Measurements from ENCODE around the gene CRKL.

DNA sequence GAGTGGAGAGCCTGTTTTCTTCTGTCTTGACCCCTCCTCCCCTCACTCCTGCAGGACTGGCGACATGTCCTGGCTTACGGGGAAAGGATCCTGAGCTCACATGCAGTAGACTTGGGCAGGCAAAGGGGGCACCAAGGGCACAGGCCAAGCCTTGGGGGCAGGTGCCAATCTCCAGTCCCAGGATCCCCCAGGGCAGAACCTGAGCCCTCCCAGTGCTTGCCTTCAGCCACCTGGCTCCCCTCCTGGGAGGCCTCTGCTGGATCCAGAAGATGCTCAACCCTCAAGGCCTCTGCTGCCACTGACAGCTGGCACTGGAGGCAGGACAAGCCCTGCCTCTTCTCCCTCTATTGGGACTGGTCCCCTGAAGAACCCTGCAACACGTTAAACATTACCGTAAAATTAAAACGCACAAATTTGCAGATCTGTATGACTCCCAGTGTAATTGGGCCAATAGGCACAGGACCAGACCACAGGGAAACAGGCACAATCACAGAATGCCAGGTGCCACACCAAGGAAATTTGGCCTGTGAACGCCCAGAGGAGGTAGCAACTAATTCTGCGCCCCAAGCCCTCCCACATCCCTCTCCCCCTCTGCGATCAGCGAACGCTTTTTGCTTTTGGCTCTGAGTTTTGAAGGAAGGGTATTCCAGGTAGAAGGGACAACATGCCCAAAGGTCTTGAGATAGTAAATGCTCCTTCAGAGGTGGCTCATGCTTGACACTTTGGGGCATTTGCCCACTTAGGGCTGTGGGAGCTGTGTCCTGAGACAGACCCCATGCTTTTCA, 63.9 kb downstream of the CRKL start:
- TF ChIP-seq, protein P1, sequence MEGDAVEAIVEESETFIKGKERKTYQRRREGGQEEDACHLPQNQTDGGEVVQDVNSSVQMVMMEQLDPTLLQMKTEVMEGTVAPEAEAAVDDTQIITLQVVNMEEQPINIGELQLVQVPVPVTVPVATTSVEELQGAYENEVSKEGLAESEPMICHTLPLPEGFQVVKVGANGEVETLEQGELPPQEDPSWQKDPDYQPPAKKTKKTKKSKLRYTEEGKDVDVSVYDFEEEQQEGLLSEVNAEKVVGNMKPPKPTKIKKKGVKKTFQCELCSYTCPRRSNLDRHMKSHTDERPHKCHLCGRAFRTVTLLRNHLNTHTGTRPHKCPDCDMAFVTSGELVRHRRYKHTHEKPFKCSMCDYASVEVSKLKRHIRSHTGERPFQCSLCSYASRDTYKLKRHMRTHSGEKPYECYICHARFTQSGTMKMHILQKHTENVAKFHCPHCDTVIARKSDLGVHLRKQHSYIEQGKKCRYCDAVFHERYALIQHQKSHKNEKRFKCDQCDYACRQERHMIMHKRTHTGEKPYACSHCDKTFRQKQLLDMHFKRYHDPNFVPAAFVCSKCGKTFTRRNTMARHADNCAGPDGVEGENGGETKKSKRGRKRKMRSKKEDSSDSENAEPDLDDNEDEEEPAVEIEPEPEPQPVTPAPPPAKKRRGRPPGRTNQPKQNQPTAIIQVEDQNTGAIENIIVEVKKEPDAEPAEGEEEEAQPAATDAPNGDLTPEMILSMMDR (tag by site-specific recombination; IDR thresholded peaks at IDR 0.05) = no peak
- TF ChIP-seq, protein P2, sequence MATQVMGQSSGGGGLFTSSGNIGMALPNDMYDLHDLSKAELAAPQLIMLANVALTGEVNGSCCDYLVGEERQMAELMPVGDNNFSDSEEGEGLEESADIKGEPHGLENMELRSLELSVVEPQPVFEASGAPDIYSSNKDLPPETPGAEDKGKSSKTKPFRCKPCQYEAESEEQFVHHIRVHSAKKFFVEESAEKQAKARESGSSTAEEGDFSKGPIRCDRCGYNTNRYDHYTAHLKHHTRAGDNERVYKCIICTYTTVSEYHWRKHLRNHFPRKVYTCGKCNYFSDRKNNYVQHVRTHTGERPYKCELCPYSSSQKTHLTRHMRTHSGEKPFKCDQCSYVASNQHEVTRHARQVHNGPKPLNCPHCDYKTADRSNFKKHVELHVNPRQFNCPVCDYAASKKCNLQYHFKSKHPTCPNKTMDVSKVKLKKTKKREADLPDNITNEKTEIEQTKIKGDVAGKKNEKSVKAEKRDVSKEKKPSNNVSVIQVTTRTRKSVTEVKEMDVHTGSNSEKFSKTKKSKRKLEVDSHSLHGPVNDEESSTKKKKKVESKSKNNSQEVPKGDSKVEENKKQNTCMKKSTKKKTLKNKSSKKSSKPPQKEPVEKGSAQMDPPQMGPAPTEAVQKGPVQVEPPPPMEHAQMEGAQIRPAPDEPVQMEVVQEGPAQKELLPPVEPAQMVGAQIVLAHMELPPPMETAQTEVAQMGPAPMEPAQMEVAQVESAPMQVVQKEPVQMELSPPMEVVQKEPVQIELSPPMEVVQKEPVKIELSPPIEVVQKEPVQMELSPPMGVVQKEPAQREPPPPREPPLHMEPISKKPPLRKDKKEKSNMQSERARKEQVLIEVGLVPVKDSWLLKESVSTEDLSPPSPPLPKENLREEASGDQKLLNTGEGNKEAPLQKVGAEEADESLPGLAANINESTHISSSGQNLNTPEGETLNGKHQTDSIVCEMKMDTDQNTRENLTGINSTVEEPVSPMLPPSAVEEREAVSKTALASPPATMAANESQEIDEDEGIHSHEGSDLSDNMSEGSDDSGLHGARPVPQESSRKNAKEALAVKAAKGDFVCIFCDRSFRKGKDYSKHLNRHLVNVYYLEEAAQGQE (tag by site-specific recombination; IDR thresholded peaks at IDR 0.05) = no peak

Measured in HEK293 (cell line).